ENCODE measurements around the gene TBC1D2.
A peak's percentile ranks its signal among the peaks of the same experiment; 100 is the strongest.

Gene TBC1D2

GRCh38 chr9:98193336-98193944, 62.0 kb downstream of the TBC1D2 start:
- DNase-seq (ENCODE audit: insufficient read length): no peak
- no peak for FAIRE-seq
- TF ChIP-seq POLR2AphosphoS5 (IDR thresholded peaks at IDR 0.05; ENCODE audit: low read depth, low read length): no peak
- no peak for TF ChIP-seq POLR2A (IDR thresholded peaks at IDR 0.05; ENCODE audit: low read depth, low read length)
- no peak for TF ChIP-seq TAF1 (IDR thresholded peaks at IDR 0.05; ENCODE audit: borderline replicate concordance, low read depth, low read length)

DNA sequence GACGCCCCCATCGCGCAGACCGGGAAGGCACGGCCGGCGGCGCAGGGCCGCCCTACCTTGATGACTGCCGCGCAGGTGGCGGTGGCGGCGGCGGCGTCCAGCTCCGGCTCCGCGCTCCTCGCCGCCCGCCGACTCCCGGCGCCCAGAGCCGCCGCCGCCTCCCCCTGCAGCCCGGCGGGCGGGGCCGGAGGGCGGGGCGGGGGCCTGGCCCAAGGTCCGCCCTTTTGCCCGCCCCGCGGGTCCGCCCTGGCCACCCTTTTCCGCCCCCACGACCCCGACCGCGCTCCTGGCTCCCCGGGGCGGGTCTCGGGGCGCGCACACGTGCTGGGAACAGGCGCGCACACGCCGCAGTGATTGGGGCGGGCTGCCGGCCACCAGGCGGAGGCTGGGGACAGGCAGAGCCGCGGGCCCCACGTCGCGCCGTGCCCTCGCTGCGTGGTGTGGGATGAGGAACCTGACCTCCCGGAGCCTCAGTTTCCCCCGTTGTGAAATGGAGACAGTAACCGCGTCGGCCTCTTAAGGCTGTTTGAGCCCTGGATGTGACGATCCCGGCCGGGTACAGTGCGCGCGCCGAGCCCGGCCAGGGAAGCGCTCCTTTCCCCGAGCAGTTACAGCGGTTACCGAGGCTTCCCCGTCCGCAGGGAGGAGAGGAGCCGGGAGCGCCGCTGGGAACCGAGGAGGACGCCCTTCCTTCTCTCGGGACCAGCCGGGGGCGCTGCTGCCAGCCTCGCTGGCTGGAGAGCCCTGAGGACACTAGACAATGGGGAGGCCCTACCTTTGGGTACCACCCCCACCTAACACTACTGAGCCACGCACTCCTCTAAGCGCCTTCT, 62.7 kb downstream of the TBC1D2 start, which contains the start of gene CORO2A:
Gene CORO2A, minus strand, starts transcription at position 135 of the 833 bp plus-strand sequence. CDS start 34,977 bp downstream, outside the sequence.
- TF ChIP-seq TAF1 (IDR thresholded peaks at IDR 0.05; ENCODE audit: borderline replicate concordance, low read depth, low read length): no peak
- no peak for TF ChIP-seq POLR2AphosphoS5 (IDR thresholded peaks at IDR 0.05; ENCODE audit: low read depth, low read length)
- no peak for TF ChIP-seq POLR2A (IDR thresholded peaks at IDR 0.05; ENCODE audit: low read depth, low read length)
- FAIRE-seq (peak; percentile 56), DNase-seq (ENCODE audit: insufficient read length) (peak; percentile 86)

DNA sequence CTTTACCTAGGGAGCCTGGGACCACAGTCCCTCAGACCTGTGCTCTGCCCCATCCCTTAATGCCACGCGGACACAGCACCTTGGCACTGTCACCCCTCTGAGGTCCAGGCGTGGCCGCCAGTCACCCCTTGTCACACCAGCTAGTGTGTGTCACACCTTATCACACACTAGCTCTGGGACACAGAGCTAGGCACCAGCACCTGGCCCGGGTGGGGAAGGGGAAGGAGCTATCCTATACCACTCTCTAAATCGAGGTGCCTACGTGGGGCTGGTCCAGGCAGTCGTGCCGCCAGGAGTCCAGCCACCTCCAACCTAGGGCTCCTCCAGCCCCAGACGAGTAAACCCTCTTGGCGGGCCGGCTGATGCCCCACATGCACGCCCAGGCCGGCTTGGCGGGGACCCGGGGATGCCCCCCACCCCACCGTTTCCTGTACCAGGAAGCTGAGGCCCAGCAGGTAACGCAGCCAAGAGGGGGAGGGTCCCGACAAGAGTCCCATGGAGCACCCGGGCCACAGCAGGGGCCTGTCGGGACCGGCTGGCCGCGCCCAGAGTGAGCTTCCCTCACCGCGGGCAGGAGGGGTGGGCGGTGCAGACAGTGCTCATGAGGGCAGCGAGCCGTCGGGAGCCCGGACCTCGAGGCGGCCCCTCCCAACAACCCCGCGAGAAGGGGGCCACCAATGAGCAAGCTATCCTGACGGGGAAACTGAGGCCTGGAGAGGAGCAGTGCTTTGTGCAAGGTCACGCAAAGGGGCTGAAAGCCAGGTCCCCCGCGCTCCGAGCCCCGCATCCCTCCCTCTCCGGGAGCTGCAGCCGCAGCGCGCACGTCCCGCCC, 63.6 kb downstream of the TBC1D2 start:
- no peak for TF ChIP-seq POLR2AphosphoS5 (IDR thresholded peaks at IDR 0.05; ENCODE audit: low read depth, low read length)
- TF ChIP-seq POLR2A (IDR thresholded peaks at IDR 0.05; ENCODE audit: low read depth, low read length): no peak
- TF ChIP-seq TAF1 (IDR thresholded peaks at IDR 0.05; ENCODE audit: borderline replicate concordance, low read depth, low read length): no peak
- FAIRE-seq: no peak
- DNase-seq (ENCODE audit: insufficient read length): peak; percentile 36

- no peak for DNase-seq (ENCODE audit: insufficient read length)
- TF ChIP-seq TAF1 (IDR thresholded peaks at IDR 0.05; ENCODE audit: borderline replicate concordance, low read depth, low read length) (no peak), POLR2AphosphoS5 (IDR thresholded peaks at IDR 0.05; ENCODE audit: low read depth, low read length) (no peak), POLR2A (IDR thresholded peaks at IDR 0.05; ENCODE audit: low read depth, low read length) (no peak)
Measured at GRCh38 chr9:98191181-98191608, 64.3 kb downstream of the TBC1D2 start.

GRCh38 chr9:98190757-98191105, 64.7 kb downstream of the TBC1D2 start:
- no peak for FAIRE-seq
- TF ChIP-seq POLR2A (IDR thresholded peaks at IDR 0.05; ENCODE audit: low read depth, low read length): no peak
- TF ChIP-seq TAF1 (IDR thresholded peaks at IDR 0.05; ENCODE audit: borderline replicate concordance, low read depth, low read length): no peak
- TF ChIP-seq POLR2AphosphoS5 (IDR thresholded peaks at IDR 0.05; ENCODE audit: low read depth, low read length): no peak

More at GRCh38 chr9:98191181-98191608, 64.3 kb downstream of the TBC1D2 start:
- no peak for FAIRE-seq

GRCh38 chr9:98189412-98189811, 66.0 kb downstream of the TBC1D2 start:
- no peak for TF ChIP-seq POLR2AphosphoS5 (IDR thresholded peaks at IDR 0.05; ENCODE audit: low read depth, low read length)
- TF ChIP-seq POLR2A (IDR thresholded peaks at IDR 0.05; ENCODE audit: low read depth, low read length): no peak
- no peak for TF ChIP-seq TAF1 (IDR thresholded peaks at IDR 0.05; ENCODE audit: borderline replicate concordance, low read depth, low read length)
- DNase-seq (ENCODE audit: insufficient read length): no peak
- no peak for FAIRE-seq

More at GRCh38 chr9:98190757-98191105, 64.7 kb downstream of the TBC1D2 start:
- no peak for DNase-seq (ENCODE audit: insufficient read length)

GRCh38 chr9:98187926-98188325, 67.5 kb downstream of the TBC1D2 start:
- no peak for TF ChIP-seq TAF1 (IDR thresholded peaks at IDR 0.05; ENCODE audit: borderline replicate concordance, low read depth, low read length)
- TF ChIP-seq POLR2A (IDR thresholded peaks at IDR 0.05; ENCODE audit: low read depth, low read length): no peak
- no peak for TF ChIP-seq POLR2AphosphoS5 (IDR thresholded peaks at IDR 0.05; ENCODE audit: low read depth, low read length)
- no peak for DNase-seq (ENCODE audit: insufficient read length)
- no peak for FAIRE-seq

DNA sequence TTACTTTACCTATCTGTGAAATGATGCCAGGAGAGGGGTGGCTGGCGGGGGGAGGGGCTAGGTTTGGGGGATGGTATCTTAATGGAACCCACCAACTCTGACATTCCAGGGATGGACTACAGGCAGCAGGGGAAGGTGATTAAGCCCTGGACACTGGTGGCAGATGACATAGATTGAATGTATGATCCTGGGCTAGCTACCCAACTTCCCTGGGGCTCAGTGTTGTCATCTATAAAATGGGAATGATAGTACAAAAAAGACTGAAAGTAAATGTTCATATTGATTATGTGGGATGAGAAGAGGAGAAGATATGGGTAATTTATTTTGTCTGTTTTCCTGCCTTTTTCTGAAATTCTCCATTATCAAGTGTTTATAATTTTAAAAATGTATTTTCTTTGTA, 69.2 kb downstream of the TBC1D2 start:
- TF ChIP-seq POLR2A (IDR thresholded peaks at IDR 0.05; ENCODE audit: low read depth, low read length): no peak
- TF ChIP-seq TAF1 (IDR thresholded peaks at IDR 0.05; ENCODE audit: borderline replicate concordance, low read depth, low read length): no peak
- no peak for TF ChIP-seq POLR2AphosphoS5 (IDR thresholded peaks at IDR 0.05; ENCODE audit: low read depth, low read length)
- no peak for DNase-seq (ENCODE audit: insufficient read length)
- FAIRE-seq: no peak

GRCh38 chr9:98185611-98186171, 69.8 kb downstream of the TBC1D2 start:
- TF ChIP-seq POLR2AphosphoS5 (IDR thresholded peaks at IDR 0.05; ENCODE audit: low read depth, low read length) (no peak), POLR2A (IDR thresholded peaks at IDR 0.05; ENCODE audit: low read depth, low read length) (no peak), TAF1 (IDR thresholded peaks at IDR 0.05; ENCODE audit: borderline replicate concordance, low read depth, low read length) (no peak)
- no peak for FAIRE-seq
- no peak for DNase-seq (ENCODE audit: insufficient read length)

- no peak for TF ChIP-seq POLR2AphosphoS5 (IDR thresholded peaks at IDR 0.05; ENCODE audit: low read depth, low read length)
- TF ChIP-seq POLR2A (IDR thresholded peaks at IDR 0.05; ENCODE audit: low read depth, low read length): no peak
- TF ChIP-seq TAF1 (IDR thresholded peaks at IDR 0.05; ENCODE audit: borderline replicate concordance, low read depth, low read length): no peak
- no peak for FAIRE-seq
- DNase-seq (ENCODE audit: insufficient read length): no peak
Measured at GRCh38 chr9:98185021-98185567, 70.4 kb downstream of the TBC1D2 start.

All from GM12892 (cell line).